Mesenchymal stem cell (in vitro differentiated cells and primary cell): ENCODE results near the gene SLC26A6.

Experiments
- DNase-seq: peaks from one replicate; pipeline ENCODE4 v3.0.0-alpha.2; 2013
- H2AFZ ChIP-seq: one replicate; pipeline ENCODE4 v1.6.1; 2013; ENCODE audit warnings: low read depth, mild to moderate bottlenecking, control low read depth, inconsistent platforms, low read length, moderate library complexity
- H2AK5ac ChIP-seq: 2 replicates; pipeline ENCODE4 v1.6.1; 2013; ENCODE audit warnings: low read length, moderate library complexity, mild to moderate bottlenecking, inconsistent platforms; ENCODE audit not compliant: severe bottlenecking
- H2BK120ac ChIP-seq: one replicate; pipeline ENCODE4 v1.6.1; 2013; ENCODE audit warnings: low read depth, mild to moderate bottlenecking, inconsistent platforms, low read length, moderate library complexity
- H2BK12ac ChIP-seq, 2 experiments: one replicate each; pipeline ENCODE4 v1.6.1; 2013; ENCODE audit warnings: inconsistent platforms in 2 of 2, low read length in 2 of 2, mild to moderate bottlenecking in 2 of 2, moderate library complexity in 2 of 2, control low read depth in 1 of 2
- H2BK15ac ChIP-seq: one replicate; pipeline ENCODE4 v1.6.1; 2013; ENCODE audit warnings: mild to moderate bottlenecking, low read depth, inconsistent platforms; ENCODE audit not compliant: poor library complexity, severe bottlenecking
- H2BK5ac ChIP-seq: 2 replicates; pipeline ENCODE4 v1.6.1; 2013; ENCODE audit warnings: low read depth, mild to moderate bottlenecking, low read length, control low read depth, inconsistent platforms; ENCODE audit not compliant: poor library complexity, severe bottlenecking
- H3K14ac ChIP-seq, 2 experiments: one replicate each; pipeline ENCODE4 v1.6.1; 2013; ENCODE audit warnings: inconsistent platforms in 2 of 2, low read length in 2 of 2, control low read depth in 1 of 2, mild to moderate bottlenecking in 1 of 2, moderate library complexity in 1 of 2
- H3K18ac ChIP-seq, 2 experiments: one replicate each; pipeline ENCODE4 v1.6.1; 2013; ENCODE audit warnings: inconsistent platforms in 2 of 2, low read length in 2 of 2, control low read depth in 1 of 2, low read depth in 1 of 2, mild to moderate bottlenecking in 1 of 2
- H3K23ac ChIP-seq, 2 experiments: one replicate each; pipeline ENCODE4 v1.6.1; 2013; ENCODE audit warnings: inconsistent platforms in 2 of 2, low read length in 2 of 2, mild to moderate bottlenecking in 2 of 2, moderate library complexity in 2 of 2, control low read depth in 1 of 2
- H3K27ac ChIP-seq: 2 replicates; pipeline ENCODE4 v1.5.1; 2013; ENCODE audit warnings: mild to moderate bottlenecking, moderate library complexity, low read length, control low read depth, inconsistent platforms; ENCODE audit not compliant: poor library complexity, severe bottlenecking
- H3K27me3 ChIP-seq, 2 experiments: 2 replicates each; pipeline versions ENCODE4 v1.6.1 to v1.7.0; 2013; ENCODE audit warnings: low read length in 2 of 2, mild to moderate bottlenecking in 2 of 2, moderate library complexity in 2 of 2, control low read depth in 1 of 2, inconsistent platforms in 1 of 2; ENCODE audit not compliant: control insufficient read depth in 1 of 2, insufficient read depth in 1 of 2
- H3K36me3 ChIP-seq, 2 experiments: 2 replicates each; pipeline versions ENCODE4 v1.6.1 to v1.7.0; 2013; ENCODE audit warnings: low read length in 2 of 2, control low read depth in 1 of 2, inconsistent platforms in 1 of 2, low read depth in 1 of 2, mild to moderate bottlenecking in 1 of 2; ENCODE audit not compliant: insufficient read depth in 2 of 2, control insufficient read depth in 1 of 2
- H3K4ac ChIP-seq, 2 experiments: one replicate each; pipeline ENCODE4 v1.6.1; 2013; ENCODE audit warnings: inconsistent platforms in 2 of 2, low read length in 2 of 2, mild to moderate bottlenecking in 2 of 2, moderate library complexity in 2 of 2, control low read depth in 1 of 2, low read depth in 1 of 2
- H3K4me1 ChIP-seq: 2 replicates; pipeline ENCODE4 v1.6.1; 2013; ENCODE audit warnings: low read depth, low read length, control low read depth; ENCODE audit not compliant: control insufficient read depth, insufficient read depth
- H3K4me2 ChIP-seq: 2 replicates; pipeline ENCODE4 v1.6.1; 2013; ENCODE audit warnings: low read length, mild to moderate bottlenecking, inconsistent platforms; ENCODE audit not compliant: poor library complexity, severe bottlenecking
- H3K4me3 ChIP-seq, 2 experiments: 2 replicates each; pipeline versions ENCODE4 v1.5.1 to v1.7.0; 2013; ENCODE audit warnings: low read length in 2 of 2, mild to moderate bottlenecking in 2 of 2, control low read depth in 1 of 2, low read depth in 1 of 2; ENCODE audit not compliant: insufficient read depth in 1 of 2
- H3K79me1 ChIP-seq: replicated peaks from 2 replicates; pipeline ENCODE4 v1.6.1; 2013; ENCODE audit warnings: mild to moderate bottlenecking, control low read depth, low read length, inconsistent platforms; ENCODE audit not compliant: poor library complexity, severe bottlenecking
- H3K9ac ChIP-seq: 2 replicates; pipeline ENCODE4 v1.7.0; 2013; ENCODE audit warnings: mild to moderate bottlenecking, low read length, moderate library complexity
- H3K9me3 ChIP-seq: 2 replicates; pipeline ENCODE4 v1.7.0; 2013; ENCODE audit warnings: mild to moderate bottlenecking, low read length; ENCODE audit not compliant: control insufficient read depth
- H4K8ac ChIP-seq: one replicate; pipeline ENCODE4 v1.6.1; 2013; ENCODE audit warnings: inconsistent platforms, mild to moderate bottlenecking, low read length, moderate library complexity
- H4K91ac ChIP-seq: one replicate; pipeline ENCODE4 v1.6.1; 2013; ENCODE audit warnings: mild to moderate bottlenecking, low read length, inconsistent platforms
- WGBS: methylation state at CpG from one replicate; pipeline ENCODE4 v1.1.7; 2013; ENCODE audit warnings: mixed read lengths; 5-methylcytosine and 5-hydroxymethylcytosine counted together

Gene SLC26A6

DNA sequence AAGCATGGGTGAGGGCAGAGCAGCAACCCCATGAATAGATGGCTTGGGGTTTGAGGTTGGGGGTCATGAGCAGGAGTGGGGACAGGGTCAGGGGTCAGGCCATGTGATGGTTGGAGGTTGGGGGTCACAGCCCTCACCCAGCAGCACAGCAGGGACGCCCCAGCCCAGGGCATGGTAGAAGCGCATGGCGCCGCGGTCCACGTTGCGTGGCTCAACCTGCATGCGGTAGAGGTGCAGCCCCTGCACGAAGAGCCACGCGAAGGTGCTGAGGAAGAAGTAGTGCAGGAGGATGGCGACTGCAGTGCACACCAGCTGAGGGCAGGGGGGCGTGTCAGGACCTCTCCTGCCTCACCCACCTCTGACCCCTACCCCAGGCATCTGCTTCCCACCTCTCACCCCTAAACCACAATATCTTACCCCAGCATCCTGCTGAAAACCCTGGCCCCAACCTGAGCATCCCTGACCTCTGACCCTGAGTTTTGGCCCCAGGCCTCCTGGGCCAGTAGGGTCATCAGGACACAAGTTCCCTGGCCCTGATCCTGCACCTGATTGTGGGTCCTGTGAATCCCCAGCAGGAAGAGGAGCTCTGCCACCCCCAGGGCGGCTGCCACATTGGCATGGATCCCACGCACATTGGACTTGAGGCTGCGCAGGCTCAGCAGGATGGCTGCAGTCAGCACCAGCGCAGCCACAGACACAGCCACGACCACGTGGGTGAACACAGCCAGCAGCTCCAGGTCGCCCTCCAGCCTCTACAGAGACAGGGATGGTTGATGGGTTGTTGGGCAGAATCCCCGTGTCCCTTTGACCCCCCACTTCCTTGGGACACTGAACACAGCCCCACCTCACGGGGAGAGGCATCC lies 9.9 kb upstream of the SLC26A6 start:
- Histone ChIP-seq H3K18ac (no peak overlapping the region), H2AK5ac (no peak overlapping the region), H4K91ac (no peak overlapping the region), H3K79me1 (no peaks in the 10 kb centered on the region), H2AFZ (no peak overlapping the region), H3K4me2 (no peak overlapping the region), H3K36me3 (peaks cover 0 to 20% of the 10 kb centered on the region in 2 experiments), H2BK12ac (no peak overlapping the region), H4K8ac (no peak overlapping the region), H3K14ac (no peak overlapping the region), H3K27me3 (peaks cover 0 to 31% of the 10 kb centered on the region in 2 experiments), H3K4ac (no peak overlapping the region), H2BK120ac (no peak overlapping the region), H2BK15ac (no peak overlapping the region), H3K23ac (no peak overlapping the region), H3K27ac (no peak overlapping the region), H3K4me1 (no peaks in the 10 kb centered on the region), H3K9ac (no peak overlapping the region), H2BK5ac (no peak overlapping the region), H3K9me3 (no peaks in the 10 kb centered on the region), H3K4me3 (no peak overlapping the region)
- no peak for DNase-seq
- 89% methylated on average over 20 of the region's 22 CpGs for WGBS

DNA sequence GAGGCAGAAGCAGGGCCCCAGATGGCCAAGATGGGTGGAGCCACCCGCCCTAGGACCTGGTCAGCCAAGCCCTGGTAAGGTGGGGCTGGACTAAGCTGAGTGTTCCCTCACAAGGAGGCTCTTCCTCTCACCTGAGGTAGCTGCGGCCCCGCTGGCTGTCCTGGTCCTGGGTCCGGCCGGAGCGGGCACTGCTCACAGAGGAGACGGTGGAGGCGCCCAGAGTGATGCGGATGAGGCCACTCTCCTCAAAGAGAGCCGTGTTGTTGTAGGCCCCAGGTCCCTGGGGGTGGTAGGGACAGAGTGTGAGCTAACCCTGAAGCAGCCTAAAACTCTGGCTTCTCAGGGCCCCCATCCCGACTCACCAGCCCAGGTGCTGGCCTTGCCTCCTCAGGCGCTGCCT lies 7.3 kb upstream of the SLC26A6 start:
- no peak overlapping the region for H3K4ac ChIP-seq
- no peak overlapping the region for H3K4me3 ChIP-seq
- H3K79me1 ChIP-seq, result peaks cover 1% of the 10 kb centered on the region
- no peak overlapping the region for H3K18ac ChIP-seq
- no peak overlapping the region for H2BK5ac ChIP-seq
- DNase-seq, result no peak
- H3K14ac ChIP-seq, result no peak overlapping the region
- H3K4me1 ChIP-seq, result peaks cover 1% of the 10 kb centered on the region
- H3K9me3 ChIP-seq, result no peaks in the 10 kb centered on the region
- no peak overlapping the region for H3K4me2 ChIP-seq
- 94% methylated on average over 12 of the region's 12 CpGs for WGBS
- H3K23ac ChIP-seq, result no peak overlapping the region
- peaks cover 0 to 31% of the 10 kb centered on the region in 2 experiments for H3K36me3 ChIP-seq
- no peak overlapping the region for H2BK120ac ChIP-seq
- H4K91ac ChIP-seq, result no peak overlapping the region
- H2AK5ac ChIP-seq, result no peak overlapping the region
- no peak overlapping the region for H4K8ac ChIP-seq
- no peak overlapping the region for H3K9ac ChIP-seq
- peaks cover 0 to 34% of the 10 kb centered on the region in 2 experiments for H3K27me3 ChIP-seq
- H2BK15ac ChIP-seq, result no peak overlapping the region
- no peak overlapping the region for H2BK12ac ChIP-seq
- H2AFZ ChIP-seq, result no peak overlapping the region
- no peak overlapping the region for H3K27ac ChIP-seq

DNA sequence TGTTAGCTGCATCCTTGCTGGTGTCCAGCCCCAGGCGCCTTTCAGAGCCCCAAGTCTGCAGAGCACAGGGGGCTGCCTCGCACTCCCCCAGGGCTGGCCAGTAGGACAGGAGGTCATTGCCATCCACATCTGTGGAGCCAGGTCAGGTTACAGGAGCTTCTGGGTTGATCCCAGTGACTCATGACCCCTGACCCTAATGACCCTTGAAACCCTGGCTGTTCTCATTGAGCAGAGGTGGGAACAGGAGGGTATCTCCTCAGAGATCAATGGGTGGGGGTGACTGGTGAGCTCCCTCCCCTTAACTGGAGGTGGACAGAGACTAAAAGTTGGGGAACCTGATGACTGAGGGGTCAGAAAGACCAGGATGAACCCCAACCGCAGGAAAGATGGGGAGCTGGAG lies 6.1 kb upstream of the SLC26A6 start:
- no peak overlapping the region for H2BK5ac ChIP-seq
- H3K79me1 ChIP-seq, result peaks cover 3% of the 10 kb centered on the region
- H3K4me2 ChIP-seq, result no peak overlapping the region
- H3K9me3 ChIP-seq, result no peaks in the 10 kb centered on the region
- peaks cover 5% of the 10 kb centered on the region for H3K4me1 ChIP-seq
- no peak overlapping the region for H3K4me3 ChIP-seq
- 98% methylated on average over 3 of the region's 3 CpGs for WGBS
- no peak overlapping the region for H2BK12ac ChIP-seq
- H4K91ac ChIP-seq, result no peak overlapping the region
- no peak overlapping the region for H3K18ac ChIP-seq
- peaks cover 0 to 31% of the 10 kb centered on the region in 2 experiments for H3K36me3 ChIP-seq
- no peak overlapping the region for H2AK5ac ChIP-seq
- H2BK120ac ChIP-seq, result no peak overlapping the region
- no peak overlapping the region for H3K9ac ChIP-seq
- no peak overlapping the region for H3K4ac ChIP-seq
- H3K27me3 ChIP-seq, result peaks cover 0 to 29% of the 10 kb centered on the region in 2 experiments
- DNase-seq, result no peak
- no peak overlapping the region for H2AFZ ChIP-seq
- H3K14ac ChIP-seq, result no peak overlapping the region
- H4K8ac ChIP-seq, result no peak overlapping the region
- no peak overlapping the region for H3K27ac ChIP-seq
- no peak overlapping the region for H3K23ac ChIP-seq
- H2BK15ac ChIP-seq, result no peak overlapping the region

DNA sequence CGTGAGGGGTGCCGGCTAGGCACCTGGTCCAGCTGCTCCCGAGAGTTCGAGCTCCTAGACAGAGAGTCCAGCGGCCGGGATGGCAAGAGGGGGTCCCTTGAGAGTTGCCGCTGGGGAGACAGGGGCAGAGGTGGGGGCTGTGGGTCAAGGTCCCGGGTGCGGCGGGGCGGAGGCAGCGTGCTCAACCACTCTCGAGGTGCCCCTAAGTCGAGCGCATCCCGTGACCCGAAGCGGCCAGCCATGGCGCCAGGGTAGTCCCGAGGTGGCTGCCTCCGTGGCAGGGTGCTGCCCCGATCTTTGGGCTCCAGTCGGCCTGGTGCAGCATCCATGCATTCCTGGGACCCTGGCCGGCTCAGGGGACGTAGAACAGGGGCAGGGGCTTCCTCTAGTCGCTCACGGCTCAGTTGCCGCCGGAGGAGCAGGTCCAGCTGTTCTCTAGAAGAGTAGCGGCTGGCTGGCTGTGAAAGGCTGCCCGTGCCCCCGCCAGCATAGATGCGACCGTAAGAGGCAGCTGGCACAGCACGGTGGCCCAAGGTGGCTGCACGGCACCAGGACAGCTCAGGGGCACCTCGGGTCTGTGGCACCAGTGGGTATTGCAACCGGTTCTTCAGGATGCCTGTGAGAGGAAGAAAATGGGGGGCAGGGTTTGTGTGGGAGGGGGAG lies 4.8 kb upstream of the SLC26A6 start:
- Histone ChIP-seq H3K9me3 (no peaks in the 10 kb centered on the region), H4K8ac (no peak overlapping the region), H2AK5ac (no peak overlapping the region), H3K4me1 (peaks cover 9% of the 10 kb centered on the region), H3K27me3 (peaks cover 0 to 19% of the 10 kb centered on the region in 2 experiments), H3K4me3 (no peak overlapping the region), H4K91ac (no peak overlapping the region), H2BK15ac (no peak overlapping the region), H3K18ac (no peak overlapping the region), H3K23ac (no peak overlapping the region), H3K4me2 (no peak overlapping the region), H2BK12ac (no peak overlapping the region), H2AFZ (no peak overlapping the region), H3K4ac (no peak overlapping the region), H3K79me1 (peaks cover 8% of the 10 kb centered on the region), H3K9ac (no peak overlapping the region), H3K27ac (no peak overlapping the region), H3K36me3 (peaks cover 0 to 28% of the 10 kb centered on the region in 2 experiments), H2BK5ac (no peak overlapping the region), H3K14ac (no peak overlapping the region), H2BK120ac (no peak overlapping the region)
- no peak for DNase-seq
- WGBS, result 94% methylated on average over 37 of the region's 38 CpGs
